Stimulated activated CD4-positive, alpha-beta T cell treated with anti-CD3 and anti-CD28 coated beads, Interleukin-1b, Interleukin-23, amount 100 ng/mL, for 24 hours (primary cell): ENCODE results near the gene STK32B.
A peak's percentile ranks its signal among the peaks of the same experiment; 100 is the strongest.
"Not testable (repeated sequence)": the region's sequence is repeated elsewhere in the genome, so short reads cannot be mapped to it uniquely, and the experiment has no call there.

Source experiments
- DNase-seq, 4 experiments: peaks; one replicate each; pipeline ENCODE4 v3.0.0-alpha.2; 2020; ENCODE audit warnings: low read depth in 4 of 4, low spot score in 1 of 4

The STK32B gene

GRCh38 chr4:5051278-5052203 is at the start of gene STK32B:
Gene STK32B, plus strand, starts transcription at chr4:5051480.
- DNase-seq = peak in 1 of 4 experiments; percentile 4

GRCh38 chr4:5001641-5002040 is 49.6 kb upstream of the STK32B start:
- not testable (repeated sequence) for DNase-seq

GRCh38 chr4:5003372-5003857 is 47.9 kb upstream of the STK32B start:
- DNase-seq = no peak

GRCh38 chr4:5003918-5004317 is 47.4 kb upstream of the STK32B start:
- DNase-seq = no peak

GRCh38 chr4:5004496-5004895 is 46.8 kb upstream of the STK32B start:
- no peak for DNase-seq

- not testable (repeated sequence) for DNase-seq
These were observed 44.3 kb upstream of the STK32B start for GRCh38 chr4:5006932-5007331.

- DNase-seq = no peak
These were observed 41.5 kb upstream of the STK32B start for GRCh38 chr4:5009796-5010195.

GRCh38 chr4:5010984-5011383 is 40.3 kb upstream of the STK32B start:
- DNase-seq = no peak

- DNase-seq = no peak
These were observed 38.9 kb upstream of the STK32B start for GRCh38 chr4:5012244-5012898.

- no peak for DNase-seq
These were observed 38.3 kb upstream of the STK32B start for GRCh38 chr4:5012958-5013357.

- no peak for DNase-seq
These were observed 37.1 kb upstream of the STK32B start for GRCh38 chr4:5014007-5014682.

- DNase-seq = no peak
These were observed 33.2 kb upstream of the STK32B start for GRCh38 chr4:5018096-5018495.

GRCh38 chr4:5018603-5019002 is 32.7 kb upstream of the STK32B start:
- no peak for DNase-seq

GRCh38 chr4:5019274-5019673 is 32.0 kb upstream of the STK32B start, which contains the start of gene CYTL1:
Gene CYTL1, minus strand, starts transcription at chr4:5019458. Its CDS starts 13 bp downstream, at chr4:5019445.
- no peak for DNase-seq

- DNase-seq = no peak
These were observed 31.5 kb upstream of the STK32B start for GRCh38 chr4:5019796-5020195.

GRCh38 chr4:5020341-5020740 is 30.9 kb upstream of the STK32B start:
- DNase-seq = no peak

- DNase-seq = no peak
These were observed 29.7 kb upstream of the STK32B start for GRCh38 chr4:5021546-5021945.

- no peak for DNase-seq
These were observed 26.6 kb upstream of the STK32B start for GRCh38 chr4:5024673-5025072.

GRCh38 chr4:5026371-5026770 is 24.9 kb upstream of the STK32B start:
- DNase-seq = no peak

GRCh38 chr4:5027346-5027745 is 23.9 kb upstream of the STK32B start:
- no peak for DNase-seq

- no peak for DNase-seq
These were observed 22.8 kb upstream of the STK32B start for GRCh38 chr4:5028480-5028879.

- no peak for DNase-seq
These were observed 21.8 kb upstream of the STK32B start for GRCh38 chr4:5029447-5029846.
